Hypothalamus (tissue), 51 donors: ENCODE results near the gene ABCC8.
A peak's percentile ranks its signal among the peaks of the same experiment; 100 is the strongest.

Experiments
- DNase-seq, 51 donors: peaks; one replicate each; lab custom pipeline; 2025; lab: John Stamatoyannopoulos, UW

The ABCC8 gene

DNA sequence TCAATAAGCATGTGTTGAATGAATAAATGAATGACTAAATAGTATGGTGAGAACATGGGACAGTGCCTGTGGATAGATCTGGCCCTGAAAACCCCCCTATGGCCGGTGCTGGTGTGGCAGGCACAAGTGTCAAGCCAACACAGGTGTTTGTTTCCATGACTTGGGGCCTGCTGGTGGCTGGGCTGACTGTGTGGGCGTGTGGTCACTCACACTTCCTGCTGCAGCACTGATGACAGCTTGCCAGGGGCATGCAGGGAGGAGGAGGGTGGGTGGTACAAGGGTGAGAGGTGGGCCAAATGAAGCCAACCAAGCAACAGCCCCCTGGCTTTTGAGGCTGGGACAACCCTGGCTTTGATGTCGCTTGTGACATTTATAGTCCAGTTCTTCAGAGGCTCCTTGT lies 30.3 kb upstream of the ABCC8 start:
- DNase-seq, result no peak

GRCh38 chr11:17506314-17506713 lies 29.7 kb upstream of the ABCC8 start:
- DNase-seq, result no peak

GRCh38 chr11:17505146-17505545 lies 28.5 kb upstream of the ABCC8 start:
- no peak for DNase-seq

- peak in 46 of 51 donors; percentile 16 to 81 (median 56) for DNase-seq
These were observed 27.9 kb upstream of the ABCC8 start for GRCh38 chr11:17504330-17505107.

- DNase-seq, result no peak
These were observed 26.0 kb upstream of the ABCC8 start for GRCh38 chr11:17502630-17503029.

DNA sequence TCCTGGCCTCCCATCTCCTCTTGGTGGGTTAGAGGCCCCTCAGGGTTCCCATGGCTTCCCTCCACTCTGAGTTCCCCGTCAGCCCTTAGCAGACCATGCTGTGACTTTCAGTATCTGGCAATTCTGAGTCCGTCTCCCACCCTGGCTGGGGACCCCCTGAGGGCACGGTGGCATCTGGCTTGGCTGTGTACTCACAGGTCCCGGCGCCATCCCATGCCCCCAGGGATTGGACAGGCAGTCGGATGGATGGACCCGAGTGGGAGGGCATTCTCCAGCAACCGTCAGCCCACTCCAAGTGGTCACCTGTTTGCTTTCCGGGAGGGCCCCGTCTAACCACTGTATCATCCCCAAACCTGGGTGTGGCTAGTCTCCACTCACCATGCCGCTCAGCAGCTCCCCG lies 24.0 kb upstream of the ABCC8 start:
- DNase-seq, result no peak

GRCh38 chr11:17498475-17498874 lies 21.8 kb upstream of the ABCC8 start:
- DNase-seq, result no peak

GRCh38 chr11:17498058-17498457 lies 21.4 kb upstream of the ABCC8 start:
- no peak for DNase-seq

DNA sequence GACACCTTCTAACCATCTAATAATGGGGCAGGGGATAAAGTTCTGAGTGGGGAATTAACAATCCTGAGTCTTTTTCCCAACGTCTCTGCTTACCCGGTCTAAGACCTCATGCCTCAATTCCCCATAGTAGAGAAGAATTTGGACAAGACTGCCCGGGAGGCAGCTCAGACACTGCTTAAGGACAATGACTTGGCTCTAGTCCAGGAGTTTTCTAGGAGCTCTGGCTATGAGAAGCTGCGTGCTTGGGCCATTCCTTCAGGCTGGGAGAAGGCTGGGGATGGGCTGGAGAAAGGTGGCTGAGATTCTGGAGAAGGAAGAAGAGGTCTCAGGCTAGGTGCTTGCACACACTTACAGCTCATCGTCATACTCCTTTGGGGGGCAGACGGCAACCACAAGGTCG lies 19.8 kb upstream of the ABCC8 start:
- no peak for DNase-seq

DNA sequence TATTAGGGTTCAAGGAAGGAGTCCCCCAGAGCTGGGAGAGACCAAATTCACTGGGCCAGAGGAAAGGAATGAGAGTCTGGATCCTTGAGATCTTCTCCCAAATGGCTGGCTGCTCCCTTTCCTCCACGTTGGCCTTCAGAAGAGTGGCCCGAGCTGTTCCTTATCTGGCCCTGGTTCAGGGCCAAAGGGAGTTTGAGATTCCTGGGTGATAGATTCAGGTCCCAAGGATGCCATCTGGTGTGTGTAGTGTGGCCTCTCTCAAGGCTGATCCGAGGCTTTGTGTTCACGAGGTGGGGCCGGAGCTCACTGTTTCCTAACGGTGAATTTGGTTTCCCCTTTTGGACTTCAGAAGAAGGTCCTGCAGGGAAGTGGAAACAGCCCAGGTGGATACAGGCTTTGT lies 17.4 kb upstream of the ABCC8 start:
- no peak for DNase-seq

- no peak for DNase-seq
These were observed 14.3 kb upstream of the ABCC8 start for GRCh38 chr11:17490938-17491337.

GRCh38 chr11:17490232-17490631 lies 13.6 kb upstream of the ABCC8 start:
- no peak for DNase-seq

- DNase-seq, result no peak
These were observed 13.1 kb upstream of the ABCC8 start for GRCh38 chr11:17489751-17490150.

GRCh38 chr11:17488563-17488962 lies 11.9 kb upstream of the ABCC8 start:
- no peak for DNase-seq

DNA sequence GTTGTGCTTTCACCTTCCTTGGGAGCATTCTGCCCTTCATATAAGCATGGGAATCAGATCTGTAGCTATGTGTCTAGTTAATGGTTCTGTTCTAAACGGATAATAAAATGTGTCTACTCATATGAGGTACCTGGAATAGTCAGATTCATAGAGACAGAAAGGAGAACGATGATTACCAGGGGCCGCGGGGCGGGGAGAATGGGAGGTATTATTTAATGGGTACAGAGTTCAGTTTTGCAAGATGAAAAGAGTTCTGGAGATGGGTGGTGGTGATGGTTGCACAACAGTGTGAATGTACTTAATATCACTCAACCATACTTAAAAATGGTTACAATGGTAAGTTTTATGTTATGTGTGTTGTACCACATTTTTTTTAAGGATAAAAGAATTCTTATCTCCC lies 10.0 kb upstream of the ABCC8 start:
- DNase-seq, result no peak

- no peak for DNase-seq
These were observed 6.9 kb upstream of the ABCC8 start for GRCh38 chr11:17483505-17483904.

DNA sequence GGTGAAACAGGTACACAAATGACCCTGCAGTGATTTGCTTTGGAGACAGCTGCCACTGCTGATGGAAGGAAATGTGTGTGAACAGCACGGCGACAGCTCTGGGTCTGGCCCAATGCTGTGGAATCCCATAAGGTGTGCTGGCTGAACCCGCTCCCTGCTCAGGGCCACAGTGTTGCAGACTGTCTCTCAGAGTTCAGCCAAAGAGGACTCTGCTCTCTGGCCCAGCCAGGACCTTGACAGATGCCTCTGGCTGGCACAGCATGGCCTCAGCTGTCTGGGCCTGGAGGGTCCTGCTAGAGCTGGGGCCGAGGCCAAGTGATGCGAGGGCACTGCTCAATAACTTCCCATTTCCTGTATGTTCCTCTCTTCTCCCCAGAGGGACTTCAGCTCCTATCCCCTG lies 5.3 kb upstream of the ABCC8 start:
- no peak for DNase-seq

DNA sequence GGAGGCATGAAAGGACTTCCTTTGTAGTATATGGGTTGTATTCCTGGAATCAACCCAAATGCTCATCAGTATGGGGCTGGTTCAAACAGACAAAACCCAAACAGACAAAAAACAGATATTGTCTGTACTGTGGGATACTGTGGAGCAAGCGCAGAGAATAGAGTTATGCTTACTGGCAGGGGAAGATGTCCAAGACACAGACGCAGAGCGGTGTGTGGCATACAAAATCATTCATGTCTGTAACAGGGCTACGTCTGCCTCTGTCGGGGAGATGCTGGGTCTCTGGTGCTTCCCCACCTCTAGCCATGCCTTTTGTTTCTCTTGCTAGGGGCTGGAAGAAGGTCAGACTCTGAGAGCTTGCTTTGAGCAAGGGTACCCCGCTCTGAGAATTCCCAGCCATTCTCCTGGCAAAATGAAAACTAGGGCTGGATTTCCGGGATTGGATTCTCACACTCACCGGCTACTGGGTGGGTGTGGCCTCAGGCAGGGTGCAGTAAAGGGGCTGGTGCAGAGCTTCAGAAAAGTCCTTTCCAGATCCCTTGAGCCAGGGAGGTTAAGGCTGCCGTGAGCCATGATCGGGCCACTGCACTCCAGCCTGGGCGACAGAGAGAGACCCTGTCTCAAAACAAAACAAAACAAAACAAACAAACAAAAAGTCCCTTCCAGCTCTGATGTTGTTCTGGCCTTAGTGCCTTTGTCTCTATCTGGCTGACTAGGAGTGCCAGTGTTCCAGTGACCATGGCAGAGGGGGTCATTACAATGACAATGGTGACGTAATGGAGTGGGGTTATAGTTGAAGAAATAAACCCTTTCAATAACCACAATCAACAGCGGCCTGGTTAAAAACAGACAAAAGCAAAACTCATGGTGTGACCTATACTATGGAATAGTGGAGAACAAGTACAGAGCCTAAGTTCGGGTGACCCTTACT lies 2.9 kb upstream of the ABCC8 start:
- peak in 32 of 51 donors; percentile 5 to 68 (median 21) for DNase-seq

DNA sequence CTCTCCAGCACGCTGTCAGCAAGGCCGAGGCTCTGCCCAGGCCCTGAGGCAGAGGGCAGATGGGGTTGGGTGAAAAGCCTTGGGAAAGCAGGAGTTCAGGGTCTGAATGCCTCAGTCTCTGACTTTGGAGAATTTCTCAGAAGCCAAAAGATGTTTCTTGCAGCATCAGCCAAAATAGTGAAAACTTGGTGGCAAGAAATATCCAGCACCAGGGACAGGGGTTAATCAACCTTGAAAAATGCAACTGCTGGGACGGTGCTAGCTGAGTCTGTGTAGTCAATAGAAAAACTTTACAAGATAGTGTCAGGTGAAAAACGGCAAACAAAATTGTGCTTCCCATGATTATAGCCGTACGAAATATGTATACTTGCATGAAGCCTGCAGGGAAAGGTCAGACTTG lies 1.4 kb upstream of the ABCC8 start:
- no peak for DNase-seq

GRCh38 chr11:17477361-17477760 lies 716 bp upstream of the ABCC8 start:
- no peak for DNase-seq

DNA sequence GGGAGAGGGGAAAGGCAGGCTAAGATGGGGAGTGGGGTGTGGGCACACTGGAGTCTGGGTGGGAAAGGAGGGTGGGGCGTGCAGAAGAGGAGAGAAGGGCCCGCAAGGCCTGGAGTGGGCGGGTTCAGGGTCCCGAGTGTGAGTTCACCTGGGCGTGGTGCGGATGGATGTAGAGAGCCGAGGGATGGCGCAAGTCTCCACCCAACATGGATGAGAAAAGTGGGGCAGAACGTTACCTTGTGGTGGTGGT lies 364 bp upstream of the ABCC8 start:
- DNase-seq, result no peak

DNA sequence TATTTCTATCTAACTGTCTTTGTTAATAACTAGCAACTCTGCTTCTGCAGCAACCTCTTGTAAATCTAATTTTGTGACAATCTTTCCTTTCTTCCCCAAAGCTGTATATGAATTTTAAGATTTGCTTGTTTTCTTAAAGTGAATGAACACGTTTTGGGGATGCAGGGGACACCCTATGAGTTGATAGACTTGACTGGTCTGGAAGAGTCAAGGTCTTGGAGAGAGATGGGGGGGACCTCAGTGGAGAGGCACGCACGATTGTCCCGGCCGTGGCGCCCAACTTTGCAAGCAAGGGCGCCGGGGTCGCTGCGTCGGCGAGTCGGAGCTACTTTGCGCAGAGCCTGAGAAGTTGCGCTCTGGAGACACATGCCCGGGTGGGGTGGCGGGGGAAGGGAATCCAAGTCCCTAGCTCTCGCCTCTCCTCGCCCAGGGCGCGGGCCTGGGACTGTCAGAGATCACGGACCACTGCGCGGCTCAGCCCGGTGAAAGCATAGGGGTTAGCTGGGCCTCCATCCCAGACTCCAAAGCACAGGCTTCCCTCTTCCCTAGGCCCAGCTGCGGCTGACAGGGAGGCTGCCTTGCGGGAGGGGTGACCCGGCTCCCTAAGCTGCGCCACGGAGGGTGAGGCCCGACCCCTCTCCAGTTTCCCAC lies 854 bp downstream of the ABCC8 start:
- DNase-seq, result peak in 9 of 51 donors; percentile 5 to 39 (median 21)
